ENCODE data around the gene PCSK4. TPM values are rescaled to one million over a fixed set of nuclear protein-coding genes. Genes with fewer than 3 reads are reported as not detected.

PCSK4 gene
- total and polyA plus RNA-seq, 2 of the 13 experiments (the other 11 are each of a cell fraction or from before 2014, with no cell fraction given): 2.0 to 2.7 TPM

DNA sequence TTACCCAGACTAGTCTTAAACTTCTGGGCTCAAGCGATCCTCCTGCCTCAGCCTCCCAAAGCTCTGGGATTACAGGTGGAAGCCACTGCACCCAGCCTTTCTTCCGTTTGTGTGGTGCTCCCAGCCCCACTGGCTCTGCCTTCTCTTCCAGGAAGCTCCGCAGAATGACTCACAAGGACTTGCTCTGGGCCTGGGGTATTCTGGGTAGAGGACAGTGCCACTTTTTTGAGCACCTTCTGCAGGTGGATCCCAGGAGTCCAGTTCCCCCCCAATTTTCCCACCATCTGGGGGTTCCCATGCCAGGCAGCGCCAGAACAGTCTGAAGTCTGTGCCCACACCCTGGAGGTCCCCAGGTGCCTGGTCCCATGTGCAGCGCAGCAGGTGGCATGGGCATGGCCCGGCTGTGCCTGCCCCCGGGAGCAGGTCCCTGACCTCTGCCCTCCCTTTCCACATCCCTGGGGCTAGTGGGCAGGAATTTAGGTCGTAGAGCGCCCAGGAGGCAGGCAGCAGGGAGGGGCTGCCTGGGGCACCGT, 2.4 kb upstream of the PCSK4 start:
- BruUV-seq (replicated peaks): no TSS peak
- Histone ChIP-seq H3K9ac (ENCODE audit: insufficient read depth, low read depth, low read length) (peak overlapping the region; percentile 74), H3K9me3 (ENCODE audit: low read length) (no peaks in the 10 kb centered on the region), H3K4me2 (ENCODE audit: low read depth, low read length) (peak overlapping the region; percentile 94), H3K36me3 (replicated peaks in 1 of 2; ENCODE audit: control insufficient read depth in 1 of 2, insufficient read depth in 2 of 2, low read length in 2 of 2) (no peaks in the 10 kb centered on the region), H3K4me1 (ENCODE audit: insufficient read depth, low read length) (peaks cover 48% of the 10 kb centered on the region), H3K27ac (ENCODE audit: extremely low read length, insufficient read depth, low read length) (peak overlapping the region; percentile 68), H2AFZ (ENCODE audit: low read length) (no peak overlapping the region), H3K27me3 (ENCODE audit: control insufficient read depth in 1 of 2, insufficient read depth in 2 of 2, low read length in 2 of 2) (no peaks in the 10 kb centered on the region), H4K20me1 (ENCODE audit: insufficient read depth, low read length) (no peaks in the 10 kb centered on the region), H3K79me2 (ENCODE audit: insufficient read depth, low read length) (peaks cover 6% of the 10 kb centered on the region), H3K4me3 (replicated peaks in 1 of 3; ENCODE audit: insufficient read depth in 1 of 3, low read depth in 2 of 3, low read length in 3 of 3) (peak overlapping the region; percentile 9 to 85 (median 77); a peak in 5 of 6 replicates)
- ChIA-PET POLR2A (interaction anchor here (1.3 to 3.6 kb wide), 7 partner anchors 11 to 223 kb away, joined by 3 to 34 read pairs (median 9); partner anchors contain the start of gene CIRBP), CTCF (ENCODE audit: low intra/inter-chr PET ratio, low total read pairs) (no interaction called here)
- intact Hi-C loops (cut with micrococcal nuclease; ENCODE audit: unreplicated experiment) (no loop called here), in situ Hi-C loops (cut with HindIII; ENCODE audit: extremely low pct_ligation_motif_present, low pct_unique_long_range_greater_than_20kb) (no loop called here)
- DNase-seq (ENCODE audit: low spot score) (no peak), ATAC-seq (0 out of 3 replicates have a peak, but pooled peaks have one; percentile 1), FAIRE-seq (no peak)
- 25% methylated on average over 2 of the region's 10 CpGs for WGBS (ENCODE audit: low lambda C conversion rate)
- TF ChIP-seq ZBTB8A (CRISPR knock-in tag; IDR thresholded peaks at IDR 0.05; ENCODE audit: borderline replicate concordance, low read depth) (no peak), GATAD1 (CRISPR knock-in tag; IDR thresholded peaks at IDR 0.05) (no peak), MAZ (IDR thresholded peaks at IDR 0.05; ENCODE audit: borderline replicate concordance, low read depth, low read length) (no peak), MAZ (CRISPR knock-in tag; IDR thresholded peaks at IDR 0.05; ENCODE audit: low read depth) (no peak; the same call in 1 of the 2 replicates), ZNF367 (CRISPR knock-in tag; IDR thresholded peaks at IDR 0.05; ENCODE audit: borderline replicate concordance) (no peak), PPARG (CRISPR knock-in tag; conservative IDR thresholded peaks at IDR 0.05) (peak; percentile 5; the same call in 1 of the 2 replicates), ZNF333 (CRISPR knock-in tag; IDR thresholded peaks at IDR 0.05; ENCODE audit: borderline replicate concordance) (no peak), ZSCAN31 (CRISPR knock-in tag; IDR thresholded peaks at IDR 0.05; ENCODE audit: low read depth) (0 out of 2 replicates have a peak, but pooled peaks have one; percentile 12), PAWR (CRISPR knock-in tag; IDR thresholded peaks at IDR 0.05; ENCODE audit: borderline replicate concordance) (no peak), SIN3B (IDR thresholded peaks at IDR 0.05; ENCODE audit: low read length) (no peak), GATAD2A (CRISPR knock-in tag; IDR thresholded peaks at IDR 0.05) (no peak), ZNF350 (CRISPR knock-in tag; IDR thresholded peaks at IDR 0.05; ENCODE audit: borderline replicate concordance, low read depth) (peak; percentile 47; the same call in 1 of the 2 replicates), NFIC (IDR thresholded peaks at IDR 0.05; ENCODE audit: low read length) (no peak), NCOA2 (CRISPR knock-in tag; IDR thresholded peaks at IDR 0.05) (no peak), CHCHD3 (CRISPR knock-in tag; IDR thresholded peaks at IDR 0.05) (no peak)
- TF ChIP-seq, protein P1, sequence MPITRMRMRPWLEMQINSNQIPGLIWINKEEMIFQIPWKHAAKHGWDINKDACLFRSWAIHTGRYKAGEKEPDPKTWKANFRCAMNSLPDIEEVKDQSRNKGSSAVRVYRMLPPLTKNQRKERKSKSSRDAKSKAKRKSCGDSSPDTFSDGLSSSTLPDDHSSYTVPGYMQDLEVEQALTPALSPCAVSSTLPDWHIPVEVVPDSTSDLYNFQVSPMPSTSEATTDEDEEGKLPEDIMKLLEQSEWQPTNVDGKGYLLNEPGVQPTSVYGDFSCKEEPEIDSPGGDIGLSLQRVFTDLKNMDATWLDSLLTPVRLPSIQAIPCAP (CRISPR knock-in tag; IDR thresholded peaks at IDR 0.05; ENCODE audit: low read depth): no peak
- TF ChIP-seq, protein P2, sequence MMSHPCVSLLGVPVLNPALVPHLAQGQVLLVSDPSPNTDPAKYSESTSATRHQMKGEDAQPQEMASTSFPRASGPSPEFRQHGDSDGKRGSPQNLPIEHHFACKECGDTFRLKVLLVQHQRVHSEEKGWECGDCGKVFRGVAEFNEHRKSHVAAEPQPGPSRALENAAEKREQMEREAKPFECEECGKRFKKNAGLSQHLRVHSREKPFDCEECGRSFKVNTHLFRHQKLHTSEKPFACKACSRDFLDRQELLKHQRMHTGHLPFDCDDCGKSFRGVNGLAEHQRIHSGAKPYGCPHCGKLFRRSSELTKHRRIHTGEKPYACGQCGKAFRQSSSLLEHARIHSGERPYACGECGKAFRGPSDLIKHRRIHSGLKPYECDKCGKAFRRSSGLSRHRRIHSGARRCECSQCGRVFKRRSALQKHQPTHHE (CRISPR knock-in tag; IDR thresholded peaks at IDR 0.05; ENCODE audit: borderline replicate concordance): no peak
- TF ChIP-seq, protein P3, sequence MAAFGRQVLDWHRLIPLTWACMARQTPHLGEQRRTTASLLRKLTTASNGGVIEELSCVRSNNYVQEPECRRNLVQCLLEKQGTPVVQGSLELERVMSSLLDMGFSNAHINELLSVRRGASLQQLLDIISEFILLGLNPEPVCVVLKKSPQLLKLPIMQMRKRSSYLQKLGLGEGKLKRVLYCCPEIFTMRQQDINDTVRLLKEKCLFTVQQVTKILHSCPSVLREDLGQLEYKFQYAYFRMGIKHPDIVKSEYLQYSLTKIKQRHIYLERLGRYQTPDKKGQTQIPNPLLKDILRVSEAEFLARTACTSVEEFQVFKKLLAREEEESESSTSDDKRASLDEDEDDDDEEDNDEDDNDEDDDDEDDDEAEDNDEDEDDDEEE (CRISPR knock-in tag; IDR thresholded peaks at IDR 0.05): peak; percentile 39; the same call in 1 of the 2 replicates
- TF ChIP-seq, protein P4, sequence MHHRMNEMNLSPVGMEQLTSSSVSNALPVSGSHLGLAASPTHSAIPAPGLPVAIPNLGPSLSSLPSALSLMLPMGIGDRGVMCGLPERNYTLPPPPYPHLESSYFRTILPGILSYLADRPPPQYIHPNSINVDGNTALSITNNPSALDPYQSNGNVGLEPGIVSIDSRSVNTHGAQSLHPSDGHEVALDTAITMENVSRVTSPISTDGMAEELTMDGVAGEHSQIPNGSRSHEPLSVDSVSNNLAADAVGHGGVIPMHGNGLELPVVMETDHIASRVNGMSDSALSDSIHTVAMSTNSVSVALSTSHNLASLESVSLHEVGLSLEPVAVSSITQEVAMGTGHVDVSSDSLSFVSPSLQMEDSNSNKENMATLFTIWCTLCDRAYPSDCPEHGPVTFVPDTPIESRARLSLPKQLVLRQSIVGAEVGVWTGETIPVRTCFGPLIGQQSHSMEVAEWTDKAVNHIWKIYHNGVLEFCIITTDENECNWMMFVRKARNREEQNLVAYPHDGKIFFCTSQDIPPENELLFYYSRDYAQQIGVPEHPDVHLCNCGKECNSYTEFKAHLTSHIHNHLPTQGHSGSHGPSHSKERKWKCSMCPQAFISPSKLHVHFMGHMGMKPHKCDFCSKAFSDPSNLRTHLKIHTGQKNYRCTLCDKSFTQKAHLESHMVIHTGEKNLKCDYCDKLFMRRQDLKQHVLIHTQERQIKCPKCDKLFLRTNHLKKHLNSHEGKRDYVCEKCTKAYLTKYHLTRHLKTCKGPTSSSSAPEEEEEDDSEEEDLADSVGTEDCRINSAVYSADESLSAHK (CRISPR knock-in tag; IDR thresholded peaks at IDR 0.05; ENCODE audit: borderline replicate concordance): no peak

All from HepG2 (cell line).